ENCODE measurements around the gene TBCA.

The TBCA gene

DNA sequence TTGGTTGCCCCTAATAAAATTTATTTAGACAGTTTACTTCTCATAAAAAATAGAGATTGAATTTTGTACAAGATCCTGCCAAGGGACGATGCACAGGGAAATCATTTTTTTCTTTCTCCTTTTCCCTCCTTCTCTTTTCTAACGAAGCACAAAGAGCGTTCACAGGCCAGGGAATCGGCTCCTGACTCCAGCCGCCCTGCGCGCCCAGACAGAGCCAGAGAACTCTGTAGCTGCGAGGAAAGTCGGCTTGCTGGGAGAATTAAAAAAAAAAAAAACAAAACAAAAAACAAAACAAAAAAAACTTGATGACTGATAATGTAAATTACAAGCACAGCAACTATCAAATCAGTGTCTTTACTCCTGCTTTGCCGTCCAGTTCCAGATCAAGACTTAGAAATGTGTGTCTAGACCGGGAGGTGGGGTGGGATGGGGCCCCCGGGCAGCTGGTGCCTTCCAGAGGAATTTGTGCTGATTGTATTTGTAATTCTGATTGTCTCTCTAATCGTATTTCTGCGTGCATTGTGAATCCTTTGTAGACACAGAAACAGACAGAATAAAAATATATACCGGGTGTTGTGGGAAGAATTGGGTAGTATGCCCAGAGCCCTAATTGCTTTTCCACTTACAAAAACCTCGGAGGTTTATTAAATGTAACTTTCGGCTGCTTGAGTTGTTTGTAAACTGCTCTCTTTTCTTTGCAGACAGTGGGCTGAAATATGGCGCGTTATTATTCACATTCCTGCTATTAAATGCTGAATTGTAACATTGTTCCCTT lies 134.0 kb downstream of the TBCA start:
- DNase-seq (ENCODE audit: low read depth), result no peak

DNA sequence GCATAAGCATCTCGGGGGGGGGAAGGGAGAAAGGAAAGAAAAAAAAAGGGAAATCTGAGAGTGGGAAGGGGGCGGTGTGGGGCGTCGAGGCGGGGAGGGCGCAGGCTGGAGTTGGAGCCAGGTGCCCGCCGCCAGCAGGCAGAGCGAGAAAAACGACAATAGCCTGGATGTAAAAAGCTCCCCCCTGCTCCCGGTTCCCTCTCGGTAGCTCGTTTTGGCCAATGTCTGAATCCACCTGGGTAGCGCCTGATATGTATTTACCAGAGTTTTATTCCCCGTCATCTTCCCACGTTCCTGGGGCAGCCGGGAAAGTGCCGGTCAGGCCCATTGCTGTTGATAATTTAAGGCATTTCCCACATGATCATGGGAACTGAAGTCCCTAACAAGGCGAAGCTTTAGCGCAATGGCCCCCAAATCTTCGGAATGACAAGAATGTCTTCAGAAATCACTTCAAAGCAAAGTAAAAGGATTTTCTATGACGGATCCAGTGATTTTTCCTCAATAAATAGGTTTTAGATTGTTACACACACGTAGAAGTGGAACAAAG lies 134.7 kb downstream of the TBCA start:
- DNase-seq (ENCODE audit: low read depth), result no peak
